ENCODE data around the gene CAGE1.
"Not testable (repeated sequence)": the region's sequence is repeated elsewhere in the genome, so short reads cannot be mapped to it uniquely, and the experiment has no call there.

Gene CAGE1

DNA sequence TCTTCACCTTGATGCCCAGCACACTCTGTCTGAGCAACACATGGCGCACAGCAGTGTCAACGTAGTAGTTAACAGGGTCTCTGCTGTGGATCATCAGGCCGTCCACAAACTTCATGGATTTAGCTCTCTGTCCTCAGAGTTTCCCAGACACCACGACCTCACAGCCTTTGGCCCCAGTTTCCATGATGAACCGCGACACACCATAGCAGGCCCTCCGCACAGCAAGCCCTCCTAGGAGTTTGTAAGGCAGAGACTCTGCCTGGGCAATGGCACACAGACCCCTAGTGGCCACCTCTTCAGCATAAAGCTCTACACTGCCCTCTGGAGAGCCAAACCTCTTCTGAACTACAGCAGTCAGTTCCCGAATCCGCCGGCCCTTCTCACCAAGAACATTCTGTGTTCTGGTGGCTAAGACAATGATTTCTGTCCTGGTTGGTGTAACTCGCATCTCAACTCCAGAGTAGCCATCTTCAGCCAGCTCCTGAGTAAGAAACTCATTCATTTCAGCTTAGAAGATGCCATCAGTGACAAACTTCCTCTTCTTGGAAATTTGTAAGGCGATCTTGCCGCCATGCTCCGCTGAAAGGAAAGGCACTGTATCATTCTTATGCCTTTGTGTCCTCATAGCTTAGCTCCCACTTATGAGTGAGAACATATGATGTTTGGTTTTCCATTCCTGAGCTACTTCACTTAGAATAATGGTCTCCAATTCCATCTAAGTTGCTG is 50.4 kb downstream of the CAGE1 start:
- DNase-seq (ENCODE audit: low read depth in 3 of 3), result not testable (repeated sequence)

DNA sequence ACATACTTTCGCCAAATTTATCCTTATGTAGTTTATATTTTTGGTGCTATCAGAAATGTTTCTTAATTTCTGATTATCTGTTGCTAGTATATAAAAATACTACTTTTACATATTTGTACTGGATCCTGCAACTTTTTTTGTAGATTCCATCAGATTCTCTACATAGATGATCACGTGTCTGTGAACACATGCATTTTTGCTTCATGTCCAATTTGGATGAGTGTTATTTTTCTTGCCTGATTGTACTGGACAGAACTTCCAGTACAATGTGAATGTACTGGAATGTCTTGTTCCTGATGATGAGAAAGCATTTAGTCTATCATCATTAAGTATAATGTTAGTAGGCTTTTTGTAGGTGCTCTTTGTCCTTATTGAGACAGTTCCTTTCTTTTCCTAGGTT is 51.5 kb downstream of the CAGE1 start:
- no peak for DNase-seq (ENCODE audit: low read depth in 3 of 3)

DNA sequence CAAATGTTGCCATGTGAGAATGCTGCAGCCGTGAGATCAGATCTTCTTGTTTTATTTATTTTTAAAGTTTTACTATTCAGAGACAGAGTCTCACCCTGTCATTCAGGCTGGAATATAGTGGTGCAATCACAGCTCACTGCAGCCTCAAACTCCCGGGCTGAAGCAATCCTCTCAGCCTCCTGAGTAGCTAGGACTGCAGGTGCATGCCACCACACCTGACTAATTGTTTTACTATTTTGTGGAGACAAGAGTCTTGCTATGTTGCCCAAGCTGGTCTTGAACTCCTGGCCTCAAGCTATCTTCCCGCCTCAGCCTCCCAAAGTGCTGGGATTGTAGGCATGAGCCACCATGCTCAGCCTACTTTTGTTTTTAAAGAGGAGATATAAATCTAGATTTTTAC is 54.0 kb downstream of the CAGE1 start:
- DNase-seq (ENCODE audit: low read depth in 3 of 3), result no peak

DNA sequence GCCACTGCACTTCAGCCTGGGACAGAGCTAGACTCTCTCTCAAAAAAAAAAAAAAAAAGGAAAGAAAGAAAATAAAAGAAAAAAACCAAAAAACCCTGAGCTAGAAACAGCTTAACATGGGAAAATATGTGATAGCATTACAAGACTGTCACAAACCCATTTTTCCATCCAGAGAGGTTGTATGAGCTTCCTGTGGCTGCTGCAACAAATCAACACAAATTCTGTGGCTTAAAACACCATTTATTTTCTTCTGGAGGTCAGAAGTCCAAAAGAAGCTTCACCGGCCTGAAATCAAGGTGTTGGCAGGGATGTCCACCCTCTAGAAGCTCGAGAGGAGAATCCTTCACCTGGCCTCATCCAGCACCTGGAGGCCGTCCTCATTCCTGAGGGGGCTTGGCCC is 54.9 kb downstream of the CAGE1 start:
- no peak for DNase-seq (ENCODE audit: low read depth in 3 of 3)

DNA sequence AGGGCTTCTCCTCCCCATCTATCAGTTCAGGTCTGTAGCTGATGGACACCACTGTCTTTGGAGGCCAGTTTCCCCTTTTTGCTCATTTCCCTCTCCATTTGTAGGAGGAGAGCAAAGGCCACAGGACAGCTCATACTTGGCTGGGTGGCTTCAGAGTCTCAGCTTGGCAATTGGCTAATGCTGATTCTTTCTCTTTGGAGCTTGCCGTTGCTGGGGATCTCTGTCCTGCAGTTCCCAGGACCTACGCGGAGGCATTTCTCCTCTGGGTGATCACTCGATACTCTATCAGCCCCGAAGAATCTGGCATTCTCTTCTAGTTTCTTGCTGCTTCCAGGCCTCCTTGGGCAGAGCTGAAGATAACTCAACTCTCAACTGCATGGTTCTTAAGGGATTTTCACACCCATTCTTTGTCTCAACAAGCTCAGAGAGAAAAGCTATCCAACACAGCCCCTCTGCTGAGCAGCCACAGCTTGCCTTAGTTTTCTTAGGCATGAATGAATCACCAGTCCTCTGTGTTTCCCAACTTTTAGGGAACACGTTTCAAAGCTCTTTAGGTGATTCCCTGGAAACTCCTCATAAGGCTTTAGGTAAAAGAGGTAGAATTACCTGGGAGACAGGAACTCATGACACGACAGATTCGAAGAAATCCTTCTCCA is 57.3 kb downstream of the CAGE1 start:
- DNase-seq (ENCODE audit: low read depth in 3 of 3), result no peak

DNA sequence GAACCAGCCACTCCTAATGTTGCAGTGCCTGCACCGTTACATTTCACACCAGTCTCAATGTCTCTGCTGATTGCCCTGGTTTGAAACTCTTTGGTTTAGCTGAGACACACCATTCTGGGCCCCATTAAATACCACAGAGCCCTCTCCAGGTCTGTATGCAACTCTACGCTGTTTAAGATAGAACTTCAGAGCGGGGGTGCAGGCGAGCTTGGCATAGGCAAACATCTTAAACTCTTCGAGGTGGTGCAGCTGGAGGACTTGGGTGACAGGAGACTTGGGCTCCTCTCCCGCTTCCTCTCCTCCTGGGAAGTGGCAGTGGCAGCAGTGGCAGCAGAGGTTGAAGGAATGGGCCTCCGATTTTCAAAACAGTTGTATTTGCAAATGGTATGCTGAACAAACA is 58.1 kb downstream of the CAGE1 start:
- DNase-seq (ENCODE audit: low read depth in 3 of 3), result no peak

DNA sequence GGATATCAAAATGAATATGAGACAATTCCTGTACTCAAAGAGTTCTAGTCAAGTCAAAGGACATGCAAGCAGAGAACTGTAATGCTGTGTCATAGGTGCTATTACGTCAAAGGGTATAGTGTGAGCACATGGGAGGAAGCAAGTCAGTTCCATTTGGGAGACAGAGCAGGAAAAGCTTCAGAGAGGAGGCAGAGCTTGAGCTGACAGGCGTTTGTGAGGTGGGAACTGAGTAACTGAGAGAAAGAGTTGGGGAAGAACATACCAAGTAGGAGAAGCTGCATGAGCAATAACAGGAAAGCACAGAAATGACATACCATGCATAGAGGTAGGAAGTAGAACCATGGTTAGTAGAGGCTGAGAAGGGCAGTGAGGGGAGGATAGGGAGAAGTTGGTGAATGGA is 61.3 kb downstream of the CAGE1 start:
- no peak for DNase-seq (ENCODE audit: low read depth in 3 of 3)

DNA sequence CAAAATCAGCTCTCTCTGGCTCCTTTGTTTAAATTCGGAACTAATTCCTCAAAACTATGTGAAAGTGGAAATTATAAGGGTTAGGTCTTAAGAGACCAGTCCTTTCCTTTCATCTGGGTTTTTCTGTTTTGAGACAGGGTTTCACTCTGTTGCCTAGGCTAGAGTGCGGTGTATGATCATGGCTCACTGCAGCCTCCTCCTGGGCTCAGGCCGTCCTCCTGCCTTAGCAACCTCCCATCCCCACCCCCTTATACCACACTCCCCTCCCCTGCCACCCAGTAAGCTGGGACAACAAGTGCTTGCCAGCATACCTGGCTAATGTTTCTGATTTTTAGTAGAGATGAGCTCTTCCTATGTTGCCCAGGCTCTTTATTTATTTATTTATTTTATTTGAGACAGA is 63.8 kb downstream of the CAGE1 start:
- no peak for DNase-seq (ENCODE audit: low read depth in 3 of 3)

DNA sequence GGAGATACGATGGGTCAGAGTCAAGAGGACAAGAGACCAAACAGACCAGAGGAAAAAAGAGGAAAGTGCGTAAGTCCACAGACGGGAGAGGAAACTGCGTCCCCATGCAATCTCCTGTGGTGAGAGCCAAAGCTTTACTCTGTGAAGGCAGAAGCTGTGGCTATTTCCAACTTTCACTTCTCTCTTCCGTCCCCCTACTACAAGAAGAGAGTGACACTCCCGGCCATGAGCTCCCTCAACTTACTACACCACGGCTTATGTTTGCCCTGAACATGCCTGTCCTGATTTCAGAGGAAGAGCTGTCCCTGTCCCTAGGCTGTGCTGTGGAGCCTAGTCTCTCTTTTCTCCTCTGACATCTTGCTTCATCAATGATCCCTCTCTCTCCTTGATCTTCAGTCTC is 65.0 kb downstream of the CAGE1 start:
- no peak for DNase-seq (ENCODE audit: low read depth in 3 of 3)

DNA sequence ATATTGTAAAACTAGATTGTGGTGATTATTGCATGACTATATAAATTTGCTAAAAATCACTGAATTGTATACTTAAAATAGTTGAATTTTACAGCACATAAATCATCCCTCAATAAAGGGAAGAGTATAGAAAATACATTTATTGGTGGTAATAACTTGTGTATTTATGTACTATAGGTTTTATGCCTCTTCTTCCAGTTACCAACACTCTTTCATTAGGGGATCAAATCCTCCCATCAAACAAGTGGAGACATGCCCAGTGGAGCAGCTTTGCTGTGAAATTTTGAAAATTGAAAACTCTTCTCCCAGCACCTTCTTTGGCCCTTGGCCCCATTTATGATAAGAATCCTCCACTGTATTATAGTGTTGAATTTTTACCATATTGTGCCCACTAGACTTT is 66.5 kb downstream of the CAGE1 start:
- DNase-seq (ENCODE audit: low read depth in 3 of 3), result no peak

DNA sequence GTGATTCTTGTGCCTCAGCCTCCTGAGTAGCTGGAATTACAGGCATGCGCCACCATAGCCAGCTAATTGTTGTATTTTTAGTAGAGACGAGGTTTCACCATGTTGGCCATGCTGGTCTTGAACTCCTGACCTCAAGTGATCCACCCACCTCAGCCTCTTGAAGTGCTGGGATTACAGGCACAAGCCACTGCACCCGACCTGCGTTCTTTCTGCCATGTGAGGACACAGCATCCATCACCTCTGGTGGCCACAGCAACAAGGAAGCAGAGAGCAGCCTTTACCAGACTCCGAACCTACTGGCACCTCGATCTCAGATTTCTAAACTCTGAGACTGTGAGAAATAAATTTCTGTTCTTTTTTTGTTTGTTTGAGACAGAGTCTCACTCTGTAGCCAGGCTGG is 67.7 kb downstream of the CAGE1 start:
- DNase-seq (ENCODE audit: low read depth in 3 of 3), result not testable (repeated sequence)

DNA sequence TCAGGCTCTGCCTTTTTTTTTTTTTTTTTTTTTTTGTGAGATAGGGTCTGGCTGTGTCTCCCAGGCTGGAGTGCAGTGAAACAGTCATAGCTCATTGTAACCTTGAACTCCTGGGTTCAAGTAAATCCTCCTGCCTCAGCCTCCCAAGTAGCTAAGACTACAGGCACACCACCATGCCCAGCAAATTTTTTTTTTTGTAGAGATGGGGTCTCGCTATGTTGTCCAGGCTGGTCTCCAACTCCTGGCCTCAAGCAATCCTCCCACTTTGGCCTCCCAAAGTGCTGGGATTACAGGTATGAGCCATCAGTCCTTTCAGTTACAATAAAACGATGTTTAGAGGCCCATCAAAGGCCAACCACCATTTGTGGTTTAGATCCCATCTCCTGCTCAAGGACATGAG is 70.1 kb downstream of the CAGE1 start:
- not testable (repeated sequence) for DNase-seq (ENCODE audit: low read depth in 3 of 3)

DNA sequence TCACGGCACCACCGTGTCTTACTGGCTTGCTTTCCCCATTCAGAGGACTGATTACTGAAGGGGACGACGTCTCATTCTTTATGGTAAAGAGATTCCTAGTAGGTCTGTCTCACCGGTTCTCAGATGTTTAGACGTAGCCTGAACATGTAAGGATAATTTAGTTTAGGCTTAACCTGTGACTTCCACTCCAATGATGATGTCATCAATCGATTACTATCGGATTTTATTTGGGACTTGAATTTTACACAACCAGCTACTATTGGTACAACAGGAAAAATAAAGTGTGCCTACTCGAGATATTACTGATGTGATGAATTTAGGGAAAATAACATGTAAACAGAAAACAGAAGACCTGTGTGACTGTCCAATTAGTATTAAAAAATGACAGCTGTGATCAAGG is 72.0 kb downstream of the CAGE1 start:
- DNase-seq (ENCODE audit: low read depth in 3 of 3), result no peak

DNA sequence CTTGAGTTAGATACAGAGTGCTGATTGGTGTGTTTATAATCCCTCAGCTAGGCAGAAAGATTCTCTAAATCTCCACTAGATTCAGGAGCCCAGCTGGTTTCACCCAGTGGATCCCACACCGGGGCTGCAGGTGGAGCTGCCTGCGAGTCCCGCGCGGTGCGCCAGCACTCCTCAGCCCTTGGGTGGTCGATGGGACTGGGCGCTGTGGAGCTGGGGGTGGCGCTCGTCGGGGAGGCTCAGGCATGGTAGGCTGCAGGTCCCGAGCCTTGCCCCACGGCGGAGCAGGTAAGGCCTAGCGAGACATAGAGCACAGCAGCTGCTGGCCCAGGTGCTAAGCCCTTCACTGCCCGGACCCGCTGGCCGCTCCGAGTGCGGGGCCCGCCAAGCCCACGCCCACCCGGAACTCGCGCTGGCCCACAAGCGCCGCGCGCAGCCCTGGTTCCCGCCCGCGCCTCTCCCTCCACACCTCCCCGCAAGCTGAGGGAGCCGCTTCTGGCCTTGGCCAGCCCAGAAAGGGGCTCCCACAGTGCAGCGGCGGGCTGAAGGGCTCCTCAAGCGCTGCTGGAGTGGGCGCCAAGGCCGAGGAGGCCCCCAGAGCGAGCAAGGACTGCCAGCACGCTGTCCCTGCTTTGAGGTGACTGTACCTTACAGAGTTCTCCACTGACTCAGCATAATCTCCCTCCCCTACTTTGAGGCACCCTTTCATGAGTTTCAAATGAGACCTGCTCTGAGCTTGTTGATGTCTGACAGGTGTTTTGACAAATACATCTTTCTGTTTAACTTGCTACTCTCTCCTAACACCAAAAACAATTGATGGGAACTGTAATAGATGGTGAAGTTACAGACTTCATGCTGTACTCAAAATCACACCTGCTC is 72.6 kb downstream of the CAGE1 start:
- DNase-seq (ENCODE audit: low read depth in 3 of 3), result no peak

DNA sequence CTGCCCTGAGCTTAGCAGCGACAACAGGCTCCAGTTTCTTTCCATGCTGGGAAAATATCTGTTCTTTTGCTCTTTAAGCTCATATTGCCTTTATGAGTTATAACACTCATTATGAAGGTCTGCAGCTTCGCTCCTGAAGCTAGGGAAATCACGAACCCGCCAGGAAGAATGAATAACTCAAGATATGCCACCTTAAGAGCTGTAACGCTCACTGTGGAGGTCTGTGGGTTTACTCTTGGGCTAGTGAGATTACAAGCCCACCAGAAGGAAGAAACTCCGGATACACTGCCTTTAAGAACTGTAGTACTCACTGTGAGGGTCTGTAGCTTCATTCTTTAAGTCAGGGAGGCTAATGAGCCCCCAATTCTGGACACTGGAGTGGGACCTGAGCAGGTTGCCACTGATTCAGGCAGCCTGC is 73.6 kb downstream of the CAGE1 start:
- DNase-seq (ENCODE audit: low read depth in 3 of 3), result no peak

DNA sequence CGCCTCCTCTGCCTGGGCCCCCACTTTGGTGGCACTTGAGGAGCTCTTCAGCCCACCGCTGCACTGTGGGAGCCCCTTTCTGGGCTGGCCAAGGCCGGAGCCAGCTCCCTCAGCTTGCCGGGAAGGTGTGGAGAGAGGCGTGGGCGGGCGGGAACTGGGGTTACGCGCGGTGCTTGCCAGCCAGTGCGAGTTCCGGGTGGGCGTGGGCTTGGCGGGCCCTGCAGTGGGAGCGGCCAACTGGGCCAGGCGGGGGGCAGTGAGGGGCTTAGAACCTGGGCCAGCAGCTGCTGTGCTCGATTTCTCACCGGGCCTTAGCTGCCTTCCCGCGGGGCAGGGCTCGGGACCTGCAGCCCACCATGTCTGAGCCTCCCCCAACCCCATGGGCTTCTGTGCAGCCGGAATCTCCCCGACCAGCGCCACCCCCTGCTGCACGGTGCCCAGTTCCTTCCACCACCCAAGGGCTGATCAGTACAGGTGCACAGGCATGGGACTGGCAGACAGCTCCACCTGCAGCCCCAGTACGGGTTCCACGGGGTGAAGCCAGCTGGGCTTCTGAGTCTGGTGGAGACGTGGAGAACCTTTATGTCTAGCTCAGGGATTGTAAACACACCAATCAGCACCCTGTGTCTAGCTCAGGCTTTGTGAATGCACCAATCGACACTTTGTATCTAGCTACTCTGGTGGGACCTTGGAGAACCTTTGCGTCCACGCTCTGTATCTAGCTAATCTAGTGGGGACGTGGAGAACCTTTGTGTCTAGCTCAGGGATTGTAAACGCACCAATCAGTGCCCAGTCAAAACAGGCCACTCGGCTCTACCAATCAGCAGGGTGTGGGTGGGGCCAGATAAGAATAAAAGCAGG is 74.2 kb downstream of the CAGE1 start:
- not testable (repeated sequence) for DNase-seq (ENCODE audit: low read depth in 3 of 3)

DNA sequence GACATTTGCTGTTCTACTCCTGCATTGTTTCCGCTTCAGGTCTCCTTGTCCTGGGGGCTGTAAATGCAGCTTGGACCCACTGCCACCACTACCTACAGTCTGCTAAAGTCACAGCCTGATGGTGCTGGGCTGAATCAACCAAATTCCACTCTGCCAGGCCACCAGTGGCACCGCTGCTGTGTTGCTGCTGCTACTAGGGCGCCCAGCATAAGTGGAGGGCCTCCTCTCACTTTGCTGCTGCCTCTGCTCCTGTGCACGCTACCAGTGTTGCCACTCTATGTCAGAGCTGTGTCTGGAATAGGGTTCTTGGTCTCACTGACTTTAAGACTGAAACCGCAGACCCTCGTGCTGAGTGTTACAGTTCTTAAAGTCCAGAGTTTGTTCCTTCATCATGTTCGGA is 75.1 kb downstream of the CAGE1 start:
- DNase-seq (ENCODE audit: low read depth in 3 of 3), result no peak

DNA sequence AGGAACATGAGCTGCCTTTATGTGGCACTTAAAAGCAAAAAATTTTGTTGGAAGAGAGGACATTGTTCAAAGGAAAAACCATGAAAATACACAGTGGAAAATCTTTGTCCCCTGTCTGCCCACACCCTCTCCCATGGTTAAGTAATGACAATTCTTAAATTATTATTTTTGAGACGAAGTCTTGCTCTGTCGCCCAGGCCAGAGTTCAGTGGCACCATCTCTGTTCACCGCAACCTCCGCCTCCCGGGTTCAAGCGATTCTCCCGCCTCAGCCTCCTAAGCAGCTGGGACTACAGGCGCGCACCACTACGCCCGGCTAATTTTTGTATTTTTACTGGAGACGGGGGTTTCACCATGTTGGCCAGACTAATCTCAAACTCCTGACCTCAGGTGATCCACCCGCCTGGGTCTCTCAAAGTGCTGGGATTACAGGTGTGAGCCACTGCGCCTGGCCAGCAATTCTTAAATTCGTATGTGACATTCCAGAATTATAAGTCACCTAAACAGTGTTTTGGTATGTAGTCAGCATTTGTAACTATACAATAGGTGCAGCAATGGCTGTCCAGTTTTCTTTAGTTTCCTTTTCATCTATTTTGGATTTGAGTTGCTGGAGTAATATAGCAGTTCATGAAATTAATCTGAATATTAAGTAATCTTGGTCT is 75.9 kb downstream of the CAGE1 start:
- no peak for DNase-seq (ENCODE audit: low read depth in 3 of 3)

DNA sequence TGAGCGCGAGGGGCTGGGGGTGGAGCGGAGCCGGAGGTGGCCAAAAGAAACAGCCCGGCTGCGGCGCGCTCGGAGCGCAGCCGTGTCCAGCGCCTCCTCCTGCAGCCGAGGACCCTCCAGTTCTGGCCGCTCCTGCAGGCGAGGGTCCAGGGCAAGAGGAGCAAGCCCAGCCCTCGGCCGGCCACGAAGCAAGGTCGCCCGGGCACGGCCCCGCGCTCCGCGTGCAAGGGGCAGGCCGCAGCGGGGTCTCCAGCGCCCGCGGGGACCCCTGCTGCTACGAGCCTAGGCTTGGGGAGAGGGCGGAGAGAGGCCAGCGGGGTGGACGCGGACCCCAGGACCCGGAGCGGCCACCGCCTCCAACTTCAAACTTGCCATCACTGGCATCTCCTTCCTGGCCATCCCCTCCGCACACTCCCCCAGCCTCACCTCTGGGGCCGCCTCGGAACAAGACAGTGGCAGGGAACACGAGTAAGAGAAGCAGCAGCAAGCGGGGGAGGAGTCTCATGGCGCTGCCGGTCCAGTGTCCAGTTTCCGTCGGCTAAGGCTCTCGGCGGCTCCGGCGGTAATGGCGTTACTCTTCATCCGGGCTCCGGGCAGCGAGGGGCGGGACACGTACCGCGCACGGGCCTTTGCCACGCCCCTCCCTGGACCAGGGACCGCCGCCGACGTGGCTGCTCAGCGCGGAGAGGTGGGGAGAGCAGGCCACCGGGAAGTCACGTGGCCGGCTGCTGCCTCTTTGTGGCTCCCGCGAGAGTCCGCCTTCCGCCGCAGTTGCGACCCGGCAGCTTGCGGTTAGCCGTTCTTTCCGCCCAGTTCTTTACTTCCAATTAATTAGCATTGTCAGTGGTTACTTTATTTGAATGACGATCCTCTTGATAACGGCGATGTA is 76.7 kb downstream of the CAGE1 start, which contains the start of gene SSR1:
Gene SSR1 (minus strand): TSS at position 584 of the 889 bp plus-strand sequence. CDS start 79 bp downstream, at position 505.
- peak; percentile 87 to 88 (median 87) for DNase-seq (ENCODE audit: low read depth in 3 of 3)
